T-helper 17 cell (primary cell): ENCODE data around the gene LIPA. TPM values are rescaled to one million over a fixed set of nuclear protein-coding genes. Genes with fewer than 3 reads are reported as not detected.

Source experiments
- ATAC-seq: fragments of 150-1000 bp; cut with Tn5 transposase; 2 replicates; pipeline ENCODE4 v1.10.0; 2021; ENCODE audit warnings: mild to moderate bottlenecking, moderate library complexity
- DNase-seq, 3 donors: peaks; one replicate each; pipeline versions ENCODE4 v3.0.0 to v3.0.0-alpha.2; 2020 to 2021
- H3K9me3 ChIP-seq: one replicate; pipeline ENCODE4 v1.7.0; 2013; ENCODE audit warnings: low read length, mild to moderate bottlenecking; ENCODE audit not compliant: control insufficient read depth, poor library complexity, severe bottlenecking
- H3K27ac Mint-ChIP-seq: one replicate; pipeline ENCODE4 v1.8.0; 2022; ENCODE audit warnings: mild to moderate bottlenecking, moderate library complexity, mixed read lengths
- H3K27me3 Mint-ChIP-seq: one replicate; pipeline ENCODE4 v1.8.0; 2022; ENCODE audit warnings: mixed read lengths
- H3K36me3 Mint-ChIP-seq: one replicate; pipeline ENCODE4 v1.8.0; 2022; ENCODE audit warnings: low read depth, mixed read lengths
- H3K4me1 Mint-ChIP-seq: one replicate; pipeline ENCODE4 v1.8.0; 2022; ENCODE audit warnings: mild to moderate bottlenecking, mixed read lengths
- H3K4me3 Mint-ChIP-seq: one replicate; pipeline ENCODE4 v1.8.0; 2022; ENCODE audit warnings: mild to moderate bottlenecking, moderate library complexity, mixed read lengths
- total RNA-seq, 4 donors: library from RNA in 2 of 4; stranded (reverse) in 2 of 4; gene quantifications; one replicate each; pipeline ENCODE4 v1.2.3 and lab custom pipeline; 2022 to 2026

Gene LIPA
- total RNA-seq, 2 donors from 2014 or later, result 24.7 to 33.8 TPM

DNA sequence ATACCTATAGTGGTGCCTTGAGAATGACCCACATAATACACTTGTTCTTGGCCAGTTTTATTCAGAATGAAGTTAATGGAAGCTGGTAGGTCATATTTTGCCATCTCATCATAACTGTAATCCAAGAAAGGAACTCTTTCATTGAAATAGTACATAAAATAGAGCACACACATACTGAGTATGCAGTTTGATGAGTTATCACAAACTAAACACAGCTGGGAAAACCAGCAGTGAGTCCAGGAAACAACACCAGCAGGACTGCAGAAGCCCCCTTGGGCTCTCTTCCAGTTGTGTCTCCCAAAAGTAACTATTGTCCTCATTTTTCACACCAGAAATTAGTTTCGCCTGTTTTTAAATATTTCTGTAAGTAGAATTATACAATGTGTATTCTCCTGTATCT lies 24.7 kb downstream of the LIPA start:
- peaks cover 2% of the 10 kb centered on the region for H3K36me3 Mint-ChIP-seq
- no peak for ATAC-seq
- no peak overlapping the region for H3K4me3 Mint-ChIP-seq
- no peak overlapping the region for H3K27ac Mint-ChIP-seq
- DNase-seq, result no peak
- no peaks in the 10 kb centered on the region for H3K27me3 Mint-ChIP-seq
- H3K9me3 ChIP-seq, result no peaks in the 10 kb centered on the region
- no peaks in the 10 kb centered on the region for H3K4me1 Mint-ChIP-seq

DNA sequence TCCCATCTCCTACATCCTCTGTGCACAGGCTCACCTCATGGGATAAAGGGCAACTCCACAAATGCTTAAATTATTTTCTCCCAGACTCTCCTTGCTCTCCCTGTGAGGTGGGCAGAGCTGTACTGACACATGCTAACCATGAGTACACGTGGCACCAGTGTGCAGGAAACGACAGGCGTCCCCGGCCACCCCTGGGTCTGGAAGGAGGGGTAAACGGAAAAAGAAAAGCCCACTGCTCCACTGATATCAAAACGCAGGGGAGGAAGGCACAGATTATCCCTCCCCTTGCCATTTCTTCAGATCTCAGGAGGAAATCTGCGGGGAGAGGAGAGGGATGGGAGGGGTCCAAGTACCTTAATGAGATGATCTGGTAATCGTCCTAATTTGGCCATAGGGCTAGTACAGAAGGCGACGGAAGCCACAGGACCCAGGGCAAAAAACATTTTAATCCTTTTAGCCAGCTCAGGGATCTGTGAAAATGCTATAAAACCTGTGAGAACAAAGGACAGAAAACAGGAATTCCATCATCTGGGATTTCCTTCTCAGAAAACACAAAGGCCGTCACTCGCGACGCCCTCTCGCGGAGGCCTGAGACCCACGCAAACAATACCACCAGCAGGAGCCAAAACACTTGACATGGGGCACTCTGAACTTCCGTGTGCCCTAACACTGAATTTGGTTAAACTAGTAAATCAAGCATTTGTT lies 26.7 kb downstream of the LIPA start:
- Mint-ChIP-seq H3K27ac (no peak overlapping the region), H3K4me1 (no peaks in the 10 kb centered on the region), H3K36me3 (peaks cover 2% of the 10 kb centered on the region), H3K27me3 (no peaks in the 10 kb centered on the region), H3K4me3 (peak overlapping the region; percentile 21)
- ATAC-seq (peak; percentile 40), DNase-seq (no peak)
- H3K9me3 ChIP-seq, result no peaks in the 10 kb centered on the region

- H3K4me3 Mint-ChIP-seq, result no peak overlapping the region
- H3K4me1 Mint-ChIP-seq, result peaks cover 6% of the 10 kb centered on the region
- no peaks in the 10 kb centered on the region for H3K36me3 Mint-ChIP-seq
- DNase-seq (no peak), ATAC-seq (no peak)
- peak overlapping the region; percentile 67 for H3K27ac Mint-ChIP-seq
- no peaks in the 10 kb centered on the region for H3K9me3 ChIP-seq
- H3K27me3 Mint-ChIP-seq, result no peaks in the 10 kb centered on the region
Observed at GRCh38 chr10:89221919-89222318, 29.7 kb downstream of the LIPA start.

DNA sequence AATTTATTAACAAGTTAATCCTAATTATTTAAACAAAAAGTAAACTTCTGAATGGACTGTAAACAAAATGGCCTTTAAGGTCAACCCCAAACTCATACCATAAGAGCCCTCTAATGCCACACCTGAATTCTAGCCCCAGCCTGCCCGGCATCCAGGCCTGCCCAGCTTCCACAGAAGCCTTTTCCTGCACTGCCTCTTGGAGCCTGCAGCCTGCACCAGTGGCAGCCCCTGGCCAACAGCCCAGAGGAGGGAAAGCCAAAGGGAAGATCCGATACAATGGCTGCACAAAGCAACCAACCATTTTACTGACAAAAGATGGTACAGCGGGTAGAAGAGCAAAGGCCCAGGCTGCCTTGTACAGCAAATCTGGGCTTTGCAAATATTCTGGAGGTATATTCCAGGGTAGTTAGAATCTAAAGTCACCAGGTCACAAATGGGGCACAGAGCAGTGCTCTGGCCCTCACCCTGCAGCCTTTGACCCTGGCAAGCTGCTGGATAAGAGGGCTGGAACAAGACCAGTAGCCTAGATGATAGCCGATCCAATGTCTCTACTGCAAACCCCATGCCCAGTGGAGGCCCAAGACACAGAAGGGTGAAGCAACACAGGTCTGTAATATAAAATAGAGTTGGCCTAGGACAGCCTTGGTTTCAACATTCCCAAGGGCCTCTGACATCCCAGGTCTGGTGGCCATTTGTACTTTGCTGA lies 31.9 kb downstream of the LIPA start:
- H3K27me3 Mint-ChIP-seq, result no peaks in the 10 kb centered on the region
- peak overlapping the region; percentile 32 for H3K27ac Mint-ChIP-seq

GRCh38 chr10:89217057-89217990 lies 34.3 kb downstream of the LIPA start:
- no peaks in the 10 kb centered on the region for H3K9me3 ChIP-seq
- H3K27ac Mint-ChIP-seq, result no peak overlapping the region
- peaks cover 6% of the 10 kb centered on the region for H3K4me1 Mint-ChIP-seq
- DNase-seq (peak; percentile 20 to 55 (median 31)), ATAC-seq (peak; percentile 72)
- no peaks in the 10 kb centered on the region for H3K27me3 Mint-ChIP-seq
- H3K4me3 Mint-ChIP-seq, result no peak overlapping the region
- H3K36me3 Mint-ChIP-seq, result no peaks in the 10 kb centered on the region

More for the DNA sequence above, 31.9 kb downstream of the LIPA start:
- no peak for DNase-seq
- Mint-ChIP-seq H3K4me3 (no peak overlapping the region), H3K36me3 (no peaks in the 10 kb centered on the region), H3K4me1 (peaks cover 6% of the 10 kb centered on the region)
- H3K9me3 ChIP-seq, result no peaks in the 10 kb centered on the region
- ATAC-seq, result no peak

GRCh38 chr10:89216056-89216455 lies 35.5 kb downstream of the LIPA start:
- ATAC-seq (no peak), DNase-seq (no peak)
- Mint-ChIP-seq H3K4me1 (peaks cover 6% of the 10 kb centered on the region), H3K27ac (no peak overlapping the region), H3K27me3 (peaks cover under 1% of the 10 kb centered on the region), H3K36me3 (no peaks in the 10 kb centered on the region), H3K4me3 (no peak overlapping the region)
- H3K9me3 ChIP-seq, result no peaks in the 10 kb centered on the region

- ATAC-seq, result no peak
- H3K4me1 Mint-ChIP-seq, result peaks cover 6% of the 10 kb centered on the region
- H3K4me3 Mint-ChIP-seq, result no peak overlapping the region
- no peak for DNase-seq
- H3K36me3 Mint-ChIP-seq, result no peaks in the 10 kb centered on the region
- peaks cover 6% of the 10 kb centered on the region for H3K27me3 Mint-ChIP-seq
- H3K9me3 ChIP-seq, result no peaks in the 10 kb centered on the region
- no peak overlapping the region for H3K27ac Mint-ChIP-seq
Observed at GRCh38 chr10:89215511-89215910, 36.1 kb downstream of the LIPA start.

DNA sequence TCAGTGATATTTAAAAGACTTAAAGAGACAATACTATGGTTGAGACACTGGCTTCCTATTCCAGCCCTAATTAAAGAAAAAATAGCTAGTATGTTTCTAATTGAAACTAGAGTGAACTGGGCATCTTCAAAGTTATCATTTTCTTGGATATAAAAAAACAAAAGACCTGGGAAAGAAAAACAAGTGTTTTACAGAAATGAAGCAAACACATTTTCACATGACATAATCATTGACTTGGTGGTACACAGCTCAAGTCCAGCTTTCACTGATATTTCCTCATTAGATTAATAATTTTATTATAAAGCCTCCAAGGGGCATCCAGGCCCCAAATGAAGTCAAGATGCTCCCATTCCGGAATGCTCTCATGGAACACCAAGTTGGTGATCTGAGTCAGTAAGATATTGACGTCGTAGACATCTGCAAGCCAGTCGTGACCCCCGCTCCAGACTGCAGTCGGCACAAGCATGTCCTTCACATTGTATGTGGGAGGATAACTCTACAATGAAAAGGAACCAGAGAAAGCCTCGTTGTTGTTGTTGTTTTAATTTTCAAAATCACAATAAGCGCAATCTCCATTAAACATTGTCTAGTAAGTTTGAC lies 36.9 kb downstream of the LIPA start:
- no peak overlapping the region for H3K27ac Mint-ChIP-seq
- no peak for DNase-seq
- H3K36me3 Mint-ChIP-seq, result no peaks in the 10 kb centered on the region

DNA sequence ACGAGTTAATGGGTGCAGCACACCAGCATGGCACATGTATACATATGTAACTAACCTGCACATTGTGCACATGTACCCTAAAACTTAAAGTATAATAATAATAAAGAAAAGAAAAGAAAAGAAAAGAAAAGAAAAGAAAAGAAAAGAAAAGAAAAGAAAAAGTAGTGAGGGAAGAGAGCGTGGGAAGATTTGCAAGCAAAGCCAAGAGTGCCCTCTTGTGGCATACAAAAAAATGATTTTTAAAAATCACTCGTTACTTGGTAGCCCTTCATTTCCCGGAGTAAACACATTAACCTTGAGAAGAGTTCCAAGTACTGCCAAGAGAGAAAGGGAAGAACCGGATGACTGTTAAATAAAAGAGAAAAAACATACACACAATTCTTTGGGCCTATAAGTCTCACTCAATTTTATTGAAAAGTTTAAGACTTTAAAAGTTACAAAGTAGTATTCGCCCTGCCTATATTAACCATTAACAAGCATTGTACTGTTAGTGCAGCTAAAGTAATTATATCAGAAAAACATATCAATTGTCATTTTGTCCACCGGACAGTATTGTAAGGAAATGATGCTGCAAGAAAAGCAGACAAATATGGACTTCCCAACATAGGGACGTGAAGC lies 38.3 kb downstream of the LIPA start:
- no peaks in the 10 kb centered on the region for H3K36me3 Mint-ChIP-seq
- H3K4me1 Mint-ChIP-seq, result peaks cover 6% of the 10 kb centered on the region
- H3K4me3 Mint-ChIP-seq, result no peak overlapping the region
- DNase-seq (no peak), ATAC-seq (peak; percentile 60)
- no peaks in the 10 kb centered on the region for H3K9me3 ChIP-seq
- H3K27me3 Mint-ChIP-seq, result peaks cover 23% of the 10 kb centered on the region
- H3K27ac Mint-ChIP-seq, result no peak overlapping the region

More for the DNA sequence above, 36.9 kb downstream of the LIPA start:
- Mint-ChIP-seq H3K4me3 (no peak overlapping the region), H3K4me1 (peaks cover 6% of the 10 kb centered on the region), H3K27me3 (peaks cover 12% of the 10 kb centered on the region)
- no peaks in the 10 kb centered on the region for H3K9me3 ChIP-seq
- no peak for ATAC-seq

DNA sequence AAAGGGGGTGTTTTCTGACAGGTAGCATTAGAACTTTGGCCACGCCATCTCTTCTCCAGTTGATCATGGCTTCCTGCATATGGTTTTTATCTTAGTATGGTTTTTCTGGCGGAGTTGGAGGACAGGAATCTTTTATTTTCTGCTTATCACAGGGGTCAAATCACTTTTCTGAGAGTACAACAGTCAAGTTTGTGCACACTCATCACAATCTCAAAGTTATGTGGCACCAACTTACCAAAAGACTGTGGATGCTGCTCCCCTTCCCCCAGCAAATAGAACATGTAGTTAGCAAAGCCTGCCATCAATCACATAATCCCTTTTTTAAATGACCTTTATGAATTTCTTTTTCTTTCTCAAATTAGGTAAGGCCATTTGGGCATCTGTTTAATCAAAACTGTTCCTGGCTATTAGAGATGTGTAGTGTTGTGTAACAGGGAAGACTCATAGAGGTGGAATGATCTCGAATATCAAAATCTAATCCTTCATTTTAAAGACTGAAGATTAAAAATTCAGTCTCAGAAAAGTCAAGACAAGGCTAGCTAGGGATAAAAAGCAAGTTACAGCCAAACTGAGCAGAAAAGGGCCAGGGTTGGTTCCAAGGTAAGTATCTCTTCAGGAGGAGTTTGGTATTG lies 40.7 kb downstream of the LIPA start:
- no peak for DNase-seq
- peaks cover 8% of the 10 kb centered on the region for H3K4me1 Mint-ChIP-seq
- no peak overlapping the region for H3K27ac Mint-ChIP-seq
- no peak overlapping the region for H3K4me3 Mint-ChIP-seq
- peaks cover 36% of the 10 kb centered on the region for H3K27me3 Mint-ChIP-seq
- H3K9me3 ChIP-seq, result no peaks in the 10 kb centered on the region
- H3K36me3 Mint-ChIP-seq, result peaks cover 3% of the 10 kb centered on the region
- no peak for ATAC-seq

GRCh38 chr10:89209718-89210117 lies 41.9 kb downstream of the LIPA start:
- DNase-seq, result no peak
- no peak for ATAC-seq
- Mint-ChIP-seq H3K27ac (no peak overlapping the region), H3K27me3 (peaks cover 43% of the 10 kb centered on the region), H3K4me1 (peaks cover 8% of the 10 kb centered on the region), H3K36me3 (peaks cover 3% of the 10 kb centered on the region), H3K4me3 (no peak overlapping the region)
- no peaks in the 10 kb centered on the region for H3K9me3 ChIP-seq
